ENCODE results near the gene UTS2R. TPM values are rescaled to one million over a fixed set of nuclear protein-coding genes. Genes with fewer than 3 reads are reported as not detected.
"Not testable (repeated sequence)": the region's sequence is repeated elsewhere in the genome, so short reads cannot be mapped to it uniquely, and the experiment has no call there.

UTS2R gene
- polyA plus RNA-seq, 1 experiment, result not detected

GRCh38 chr17:82374626-82375331 is 3.2 kb downstream of the UTS2R start:
- POLR2A ChIA-PET, result no interaction called here
- CTCF ChIA-PET, result no interaction called here
- H3K4me3 ChIP-seq (ENCODE audit: low read depth, low read length), result no peak overlapping the region
- H3K27ac ChIP-seq (ENCODE audit: low read depth, low read length), result no peak overlapping the region
- peaks cover 4% of the 10 kb centered on the region; the same call in 1 of the 2 replicates for H3K9me3 ChIP-seq (ENCODE audit: control insufficient read depth, insufficient read depth, low read length)
- no peak for DNase-seq (ENCODE audit: low read depth, low spot score)
- no peak for TF ChIP-seq CTCF (IDR thresholded peaks at IDR 0.05; ENCODE audit: low read depth, low read length)
- peaks cover 60% of the 10 kb centered on the region for H3K27me3 ChIP-seq (ENCODE audit: control insufficient read depth, insufficient read depth, low read length)

- Histone ChIP-seq H3K27me3 (ENCODE audit: control insufficient read depth, insufficient read depth, low read length) (peaks cover 56% of the 10 kb centered on the region), H3K9me3 (ENCODE audit: control insufficient read depth, insufficient read depth, low read length) (peaks cover 4% of the 10 kb centered on the region; the same call in 1 of the 2 replicates), H3K4me3 (ENCODE audit: low read depth, low read length) (no peak overlapping the region), H3K27ac (ENCODE audit: low read depth, low read length) (no peak overlapping the region)
- POLR2A ChIA-PET, result interaction anchor here (0.6 kb wide), 1 partner anchor 122 kb away, joined by 11 read pairs; no protein-coding TSS in a partner anchor
- CTCF ChIA-PET, result no interaction called here
- DNase-seq (ENCODE audit: low read depth, low spot score), result no peak
- TF ChIP-seq CTCF (IDR thresholded peaks at IDR 0.05; ENCODE audit: low read depth, low read length), result no peak
Observed at GRCh38 chr17:82375359-82376041, 3.9 kb downstream of the UTS2R start.

- DNase-seq (ENCODE audit: low read depth, low spot score), result no peak
- ChIA-PET POLR2A (interaction anchor here (0.6 kb wide), 1 partner anchor 122 kb away, joined by 11 read pairs; no protein-coding TSS in a partner anchor), CTCF (no interaction called here)
- H3K27me3 ChIP-seq (ENCODE audit: control insufficient read depth, insufficient read depth, low read length), result peaks cover 55% of the 10 kb centered on the region
- TF ChIP-seq CTCF (IDR thresholded peaks at IDR 0.05; ENCODE audit: low read depth, low read length), result no peak
- no peak overlapping the region for H3K4me3 ChIP-seq (ENCODE audit: low read depth, low read length)
- no peak overlapping the region for H3K27ac ChIP-seq (ENCODE audit: low read depth, low read length)
- H3K9me3 ChIP-seq (ENCODE audit: control insufficient read depth, insufficient read depth, low read length), result peaks cover 2% of the 10 kb centered on the region; the same call in 1 of the 2 replicates
Observed at GRCh38 chr17:82376042-82376730, 4.6 kb downstream of the UTS2R start.

- H3K27me3 ChIP-seq (ENCODE audit: control insufficient read depth, insufficient read depth, low read length), result peaks cover 46% of the 10 kb centered on the region
- POLR2A ChIA-PET; H3K9me3 ChIP-seq (ENCODE audit: control insufficient read depth, insufficient read depth, low read length); CTCF ChIA-PET; H3K27ac ChIP-seq (ENCODE audit: low read depth, low read length); H3K4me3 ChIP-seq (ENCODE audit: low read depth, low read length); DNase-seq (ENCODE audit: low read depth, low spot score): not testable (repeated sequence)
Observed at GRCh38 chr17:82377294-82377693, 5.7 kb downstream of the UTS2R start.

GRCh38 chr17:82377924-82378740 is 6.6 kb downstream of the UTS2R start:
- TF ChIP-seq CTCF (IDR thresholded peaks at IDR 0.05; ENCODE audit: low read depth, low read length), result no peak
- ChIA-PET POLR2A (no interaction called here), CTCF (no interaction called here)

More at GRCh38 chr17:82377924-82378740, 6.6 kb downstream of the UTS2R start:
- H3K9me3 ChIP-seq (ENCODE audit: control insufficient read depth, insufficient read depth, low read length), result no peaks in the 10 kb centered on the region; the same call in 1 of the 2 replicates
- no peak overlapping the region for H3K27ac ChIP-seq (ENCODE audit: low read depth, low read length)
- peaks cover 40% of the 10 kb centered on the region for H3K27me3 ChIP-seq (ENCODE audit: control insufficient read depth, insufficient read depth, low read length)
- H3K4me3 ChIP-seq (ENCODE audit: low read depth, low read length), result no peak overlapping the region
- DNase-seq (ENCODE audit: low read depth, low spot score), result no peak
